ENCODE measurements around the gene SLC17A3. TPM values are rescaled to one million over a fixed set of nuclear protein-coding genes. Genes with fewer than 3 reads are reported as not detected.

The SLC17A3 gene
- polyA plus RNA-seq, 1 donor from 2014 or later: not detected

- no peaks in the 10 kb centered on the region for H3F3A ChIP-seq (ENCODE audit: insufficient read depth, low read length, poor library complexity, severe bottlenecking)
- no peak overlapping the region for H3K4me3 ChIP-seq (ENCODE audit: low read length)
- no peak overlapping the region for H3K4me2 ChIP-seq (ENCODE audit: low read length)
- no peak overlapping the region for H3K27ac ChIP-seq (ENCODE audit: low read length)
- H3K9me2 ChIP-seq (ENCODE audit: insufficient read depth, low read length): no peaks in the 10 kb centered on the region
- no peaks in the 10 kb centered on the region for H3K79me2 ChIP-seq (replicated peaks; ENCODE audit: insufficient read depth, low read length)
- no peak overlapping the region for H3K9ac ChIP-seq (ENCODE audit: low read length)
- no peaks in the 10 kb centered on the region for H3K27me3 ChIP-seq (ENCODE audit: insufficient read depth, low read depth, low read length)
- no peaks in the 10 kb centered on the region for H3K9me3 ChIP-seq (ENCODE audit: low read length)
- no peak for TF ChIP-seq SMC3 (conservative IDR thresholded peaks at IDR 0.05; ENCODE audit: poor library complexity)
- TF ChIP-seq CTCF (IDR thresholded peaks at IDR 0.05; ENCODE audit: poor library complexity, severe bottlenecking): no peak
- TF ChIP-seq RAD21 (conservative IDR thresholded peaks at IDR 0.05): no peak
- no peak for TF ChIP-seq EP300 (conservative IDR thresholded peaks at IDR 0.05; ENCODE audit: poor library complexity, severe bottlenecking)
- no peak for TF ChIP-seq MXI1 (conservative IDR thresholded peaks at IDR 0.05; ENCODE audit: poor library complexity, severe bottlenecking)
- TF ChIP-seq REST (IDR thresholded peaks at IDR 0.05; ENCODE audit: borderline replicate concordance): no peak
- TF ChIP-seq TAF1 (IDR thresholded peaks at IDR 0.05; ENCODE audit: low read depth): no peak
- no peak for TF ChIP-seq POLR2AphosphoS5 (IDR thresholded peaks at IDR 0.05)
- TF ChIP-seq EZH2 (IDR thresholded peaks at IDR 0.05; ENCODE audit: borderline replicate concordance, insufficient read depth, low read length, poor library complexity, severe bottlenecking): no peak
- H3K36me3 ChIP-seq (ENCODE audit: insufficient read depth, low read length): no peaks in the 10 kb centered on the region
- no peak overlapping the region for H2AFZ ChIP-seq (ENCODE audit: low read depth, low read length)
- no peaks in the 10 kb centered on the region for H4K20me1 ChIP-seq (ENCODE audit: insufficient read depth)
Measured at GRCh38 chr6:25866011-25866410, 8.0 kb downstream of the SLC17A3 start.

GRCh38 chr6:25863360-25863759 lies 10.7 kb downstream of the SLC17A3 start:
- TF ChIP-seq EZH2 (IDR thresholded peaks at IDR 0.05; ENCODE audit: borderline replicate concordance, insufficient read depth, low read length, poor library complexity, severe bottlenecking): no peak
- Histone ChIP-seq H3K27ac (ENCODE audit: low read length) (no peak overlapping the region), H2AFZ (ENCODE audit: low read depth, low read length) (no peak overlapping the region), H3K79me2 (replicated peaks; ENCODE audit: insufficient read depth, low read length) (no peaks in the 10 kb centered on the region), H3K36me3 (ENCODE audit: insufficient read depth, low read length) (no peaks in the 10 kb centered on the region), H3K4me2 (ENCODE audit: low read length) (no peak overlapping the region), H3K9me2 (ENCODE audit: insufficient read depth, low read length) (no peaks in the 10 kb centered on the region), H3K9me3 (ENCODE audit: low read length) (no peaks in the 10 kb centered on the region), H3K9ac (ENCODE audit: low read length) (no peak overlapping the region), H3F3A (ENCODE audit: insufficient read depth, low read length, poor library complexity, severe bottlenecking) (no peaks in the 10 kb centered on the region), H4K20me1 (ENCODE audit: insufficient read depth) (no peaks in the 10 kb centered on the region), H3K27me3 (ENCODE audit: insufficient read depth, low read depth, low read length) (no peaks in the 10 kb centered on the region), H3K4me3 (ENCODE audit: low read length) (no peak overlapping the region)

GRCh38 chr6:25862199-25862598 lies 11.8 kb downstream of the SLC17A3 start:
- Histone ChIP-seq H2AFZ (ENCODE audit: low read depth, low read length) (no peak overlapping the region), H3K79me2 (replicated peaks; ENCODE audit: insufficient read depth, low read length) (no peaks in the 10 kb centered on the region), H3K36me3 (ENCODE audit: insufficient read depth, low read length) (no peaks in the 10 kb centered on the region), H3K9me2 (ENCODE audit: insufficient read depth, low read length) (no peaks in the 10 kb centered on the region), H3K4me2 (ENCODE audit: low read length) (no peak overlapping the region), H4K20me1 (ENCODE audit: insufficient read depth) (no peaks in the 10 kb centered on the region), H3K9me3 (ENCODE audit: low read length) (no peaks in the 10 kb centered on the region), H3K27ac (ENCODE audit: low read length) (no peak overlapping the region), H3F3A (ENCODE audit: insufficient read depth, low read length, poor library complexity, severe bottlenecking) (no peaks in the 10 kb centered on the region), H3K4me3 (ENCODE audit: low read length) (no peak overlapping the region), H3K27me3 (ENCODE audit: insufficient read depth, low read depth, low read length) (no peaks in the 10 kb centered on the region), H3K9ac (ENCODE audit: low read length) (no peak overlapping the region)
- TF ChIP-seq EP300 (conservative IDR thresholded peaks at IDR 0.05; ENCODE audit: poor library complexity, severe bottlenecking): no peak
- TF ChIP-seq EZH2 (IDR thresholded peaks at IDR 0.05; ENCODE audit: borderline replicate concordance, insufficient read depth, low read length, poor library complexity, severe bottlenecking): no peak
- no peak for TF ChIP-seq SMC3 (conservative IDR thresholded peaks at IDR 0.05; ENCODE audit: poor library complexity)
- no peak for TF ChIP-seq POLR2AphosphoS5 (IDR thresholded peaks at IDR 0.05)
- no peak for TF ChIP-seq MXI1 (conservative IDR thresholded peaks at IDR 0.05; ENCODE audit: poor library complexity, severe bottlenecking)
- no peak for TF ChIP-seq CTCF (IDR thresholded peaks at IDR 0.05; ENCODE audit: poor library complexity, severe bottlenecking)
- TF ChIP-seq REST (IDR thresholded peaks at IDR 0.05; ENCODE audit: borderline replicate concordance): no peak
- no peak for TF ChIP-seq RAD21 (conservative IDR thresholded peaks at IDR 0.05)
- TF ChIP-seq TAF1 (IDR thresholded peaks at IDR 0.05; ENCODE audit: low read depth): no peak
